Brain microvascular endothelial cell (primary cell): ENCODE measurements around the gene BLTP1.

Source experiments
- DNase-seq: peaks from one replicate; pipeline ENCODE4 v3.0.0-alpha.2; 2020
- H3K27ac ChIP-seq: fragments of 250-450 bp; sonication (Bioruptor Pico); 2 replicates; pipeline ENCODE4 v1.5.1; 2020; ENCODE audit warnings: mild to moderate bottlenecking, moderate library complexity
- H3K27me3 ChIP-seq: fragments of 250-450 bp; sonication (Bioruptor Pico); replicated peaks from 2 replicates; pipeline ENCODE4 v1.5.1; 2020; ENCODE audit warnings: mild to moderate bottlenecking
- H3K36me3 ChIP-seq: fragments of 250-450 bp; sonication (Bioruptor Pico); replicated peaks from 2 replicates; pipeline ENCODE4 v1.5.1; 2020; ENCODE audit warnings: mild to moderate bottlenecking
- H3K4me3 ChIP-seq: 2 replicates; pipeline ENCODE4 v1.5.1; 2011; ENCODE audit warnings: low read depth, mild to moderate bottlenecking, control low read depth, low read length, moderate library complexity
- CTCF ChIP-seq: IDR thresholded peaks from 2 replicates; pipeline ENCODE4 v1.5.1; 2011; ENCODE audit warnings: low read depth, mild to moderate bottlenecking, moderate library complexity, low read length, control low read depth, inconsistent platforms; ENCODE audit errors: missing control alignments
- in situ Hi-C: cut with HindIII; loops from 2 replicates; pipeline ENCODE4 v1.10.0; 2017; ENCODE audit warnings: low sequenced_read_pairs, low pct_ligation_motif_present

Gene BLTP1

GRCh38 chr4:122172266-122172665, 20.1 kb downstream of the BLTP1 start:
- Histone ChIP-seq H3K4me3 (no peak overlapping the region), H3K27ac (no peak overlapping the region), H3K36me3 (no peaks in the 10 kb centered on the region), H3K27me3 (no peaks in the 10 kb centered on the region)
- in situ Hi-C loops = no loop called here
- DNase-seq = no peak
- no peak for TF ChIP-seq CTCF

- no peak for DNase-seq
- Histone ChIP-seq H3K4me3 (no peak overlapping the region), H3K36me3 (peaks cover 11% of the 10 kb centered on the region), H3K27ac (no peak overlapping the region), H3K27me3 (no peaks in the 10 kb centered on the region)
- in situ Hi-C loops = no loop called here
- no peak for TF ChIP-seq CTCF
These were observed 26.8 kb downstream of the BLTP1 start for GRCh38 chr4:122178961-122179360.

GRCh38 chr4:122195718-122196117, 43.6 kb downstream of the BLTP1 start:
- Histone ChIP-seq H3K4me3 (no peak overlapping the region), H3K27ac (no peak overlapping the region), H3K27me3 (no peaks in the 10 kb centered on the region), H3K36me3 (peaks cover 2% of the 10 kb centered on the region)
- in situ Hi-C loops = no loop called here
- TF ChIP-seq CTCF = no peak
- no peak for DNase-seq
